Tibial nerve (tissue), 4 donors: ENCODE results near the gene DNMT3A. TPM values are rescaled to one million over a fixed set of nuclear protein-coding genes. Genes with fewer than 3 reads are reported as not detected.

ENCODE experiments used
- DNase-seq, 2 donors: peaks; one replicate each; pipeline ENCODE4 v3.0.0-alpha.2; 2019; ENCODE audit warnings: low spot score in 2 of 2
- H3K27ac ChIP-seq, 4 donors: fragments of 200-600 bp; sonication (generic) in 3 of 4; one replicate each; pipeline ENCODE4 v1.5.1; 2017 to 2019; ENCODE audit warnings: mild to moderate bottlenecking in 1 of 4
- H3K27me3 ChIP-seq, 2 donors: fragments of 200-600 bp; sonication (generic) in 1 of 2; one replicate each; pipeline versions ENCODE4 v1.5.1 to v1.6.0; 2017 to 2019
- H3K36me3 ChIP-seq, 3 donors: fragments of 200-600 bp; sonication (generic); one replicate each; pipeline ENCODE4 v1.5.1; 2018 to 2019
- H3K4me1 ChIP-seq, 4 donors: fragments of 200-600 bp; sonication (generic) in 3 of 4; one replicate each; pipeline ENCODE4 v1.5.1; 2017 to 2019
- H3K4me3 ChIP-seq, 4 donors: fragments of 200-600 bp; sonication (generic) in 3 of 4; one replicate each; pipeline ENCODE4 v1.5.1; 2017 to 2019; ENCODE audit warnings: mild to moderate bottlenecking in 1 of 4, moderate library complexity in 1 of 4
- H3K9me3 ChIP-seq, 4 donors: fragments of 200-600 bp; sonication (generic) in 3 of 4; one replicate each; pipeline ENCODE4 v1.5.1; 2017 to 2019
- CTCF ChIP-seq, 5 experiments: fragments of 200-600 bp in 3 of 5; fragments of 450-650 bp in 2 of 5; sonication (generic) in 3 of 5; IDR thresholded peaks; one replicate each; pipeline ENCODE4 v1.5.1; 2016 to 2019; ENCODE audit warnings: antibody characterized with exemption in 5 of 5, mild to moderate bottlenecking in 3 of 5, moderate library complexity in 2 of 5
- EP300 ChIP-seq, 2 donors: sonication (generic); formaldehyde crosslinking; IDR thresholded peaks; one replicate each; pipeline ENCODE4 v1.6.1; 2017; ENCODE audit warnings: antibody characterized with exemption in 2 of 2, mild to moderate bottlenecking in 1 of 2
- POLR2A ChIP-seq, 2 donors: fragments of 450-650 bp; IDR thresholded peaks; one replicate each; pipeline ENCODE4 v1.6.1; 2017; ENCODE audit warnings: antibody characterized with exemption in 2 of 2, mild to moderate bottlenecking in 2 of 2, moderate library complexity in 2 of 2
- WGBS, 2 donors: methylation state at CpG; one replicate each; pipeline ENCODE4 v1.1.5; 2018; 5-methylcytosine and 5-hydroxymethylcytosine counted together
- total RNA-seq, 4 donors: library from RNA; depleted of rRNA; stranded (reverse); fragments of >200 nt; gene quantifications; one replicate each; pipeline ENCODE4 v1.1.0, GENCODE V29; 2016

Gene DNMT3A
- total RNA-seq, 4 donors from 2014 or later, result 17.4 to 28.4 (median 25.0) TPM

GRCh38 chr2:25257032-25257552 lies 84.6 kb downstream of the DNMT3A start:
- H3K9me3 ChIP-seq, result no peaks in the 10 kb centered on the region
- TF ChIP-seq CTCF (IDR thresholded peaks at IDR 0.05), result no peak
- no peak for TF ChIP-seq EP300 (IDR thresholded peaks at IDR 0.05)
- no peak for TF ChIP-seq POLR2A (IDR thresholded peaks at IDR 0.05)
- H3K4me1 ChIP-seq, result peaks cover 0 to 28% (median 0%) of the 10 kb centered on the region in 4 donors
- H3K36me3 ChIP-seq, result peaks cover 0 to 43% (median 0%) of the 10 kb centered on the region in 3 donors
- H3K27me3 ChIP-seq, result no peaks in the 10 kb centered on the region
- no peak for DNase-seq
- no peak overlapping the region for H3K27ac ChIP-seq
- no peak overlapping the region for H3K4me3 ChIP-seq
- WGBS, 2 donors, result 37 to 51% methylated on average over 8 to 9 of the region's 9 CpGs

DNA sequence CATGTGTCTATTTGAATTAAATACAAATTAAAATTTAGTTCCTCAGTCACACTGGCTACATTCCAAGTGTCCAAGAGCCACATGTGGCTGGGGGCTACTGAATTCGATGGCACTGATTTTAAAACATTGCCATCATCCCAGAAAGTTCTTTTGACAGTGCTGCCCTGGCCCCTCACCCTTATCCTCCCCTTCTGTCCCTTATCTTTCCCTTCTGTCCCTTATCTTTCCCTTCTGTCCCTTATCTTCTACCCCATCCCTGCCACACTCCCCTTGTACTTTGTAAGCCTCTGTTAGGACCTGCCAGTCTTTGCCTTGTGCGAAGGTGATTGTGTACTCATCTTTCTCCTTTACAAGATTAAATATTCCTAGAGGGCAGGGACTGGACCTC lies 85.2 kb downstream of the DNMT3A start:
- H3K27ac ChIP-seq, result no peak overlapping the region
- WGBS, 2 donors, result 85 to 93% methylated on average over 2 of the region's 2 CpGs
- peaks cover 0 to 34% (median 4%) of the 10 kb centered on the region in 4 donors for H3K4me1 ChIP-seq
- DNase-seq, result no peak
- H3K9me3 ChIP-seq, result no peaks in the 10 kb centered on the region
- H3K4me3 ChIP-seq, result no peak overlapping the region
- H3K36me3 ChIP-seq, result peaks cover 0 to 43% (median 0%) of the 10 kb centered on the region in 3 donors
- no peak for TF ChIP-seq POLR2A (IDR thresholded peaks at IDR 0.05)
- no peak for TF ChIP-seq EP300 (IDR thresholded peaks at IDR 0.05)
- TF ChIP-seq CTCF (IDR thresholded peaks at IDR 0.05), result no peak
- no peaks in the 10 kb centered on the region for H3K27me3 ChIP-seq

DNA sequence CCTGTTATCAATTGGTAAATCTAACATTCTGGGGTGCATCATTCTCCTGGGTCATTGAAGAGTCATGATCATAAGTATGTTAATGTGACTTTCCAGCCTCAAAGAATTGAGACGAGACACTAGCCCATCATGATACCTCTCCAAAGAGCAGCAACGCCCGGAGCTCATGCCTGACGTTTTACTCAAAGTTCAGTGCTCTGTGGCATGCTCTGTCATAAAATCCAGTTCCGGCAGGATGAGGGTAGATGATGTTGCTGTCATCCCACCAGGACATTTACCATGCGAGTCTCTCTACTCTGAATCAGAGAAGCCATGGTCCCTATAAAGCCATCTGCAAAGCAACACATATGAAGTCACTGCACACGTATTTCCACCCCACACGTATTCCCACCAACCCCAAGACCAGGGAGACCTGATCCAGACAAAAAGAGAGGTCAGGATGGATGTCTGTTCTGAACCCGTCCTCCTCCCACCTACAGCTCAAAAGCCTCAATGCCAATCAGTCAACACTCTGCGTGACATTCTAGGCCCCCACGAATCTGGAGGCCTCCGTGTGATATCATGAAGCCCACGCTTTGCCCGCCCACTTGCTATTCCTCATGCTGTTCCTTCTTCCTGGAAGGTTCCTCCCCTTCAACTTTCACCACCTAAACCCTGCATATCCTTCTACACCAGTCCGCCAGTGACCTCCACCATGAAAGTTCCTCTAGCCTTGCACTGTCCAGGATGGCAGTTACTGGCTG lies 85.8 kb downstream of the DNMT3A start:
- 90 to 91% methylated on average over 15 of the region's 15 CpGs for WGBS, 2 donors
- DNase-seq, result no peak
- H3K27ac ChIP-seq, result no peak overlapping the region
- TF ChIP-seq CTCF (IDR thresholded peaks at IDR 0.05) (no peak), EP300 (IDR thresholded peaks at IDR 0.05) (no peak), POLR2A (IDR thresholded peaks at IDR 0.05) (no peak)
- peaks cover 0 to 40% (median 10%) of the 10 kb centered on the region in 4 donors for H3K4me1 ChIP-seq
- H3K9me3 ChIP-seq, result no peaks in the 10 kb centered on the region
- H3K27me3 ChIP-seq, result no peaks in the 10 kb centered on the region
- peaks cover 0 to 41% (median 0%) of the 10 kb centered on the region in 3 donors for H3K36me3 ChIP-seq
- no peak overlapping the region for H3K4me3 ChIP-seq

- Histone ChIP-seq H3K4me1 (peaks cover 0 to 45% (median 13%) of the 10 kb centered on the region in 4 donors), H3K27ac (no peak overlapping the region), H3K4me3 (no peak overlapping the region), H3K27me3 (no peaks in the 10 kb centered on the region), H3K9me3 (no peaks in the 10 kb centered on the region), H3K36me3 (peaks cover 0 to 34% (median 0%) of the 10 kb centered on the region in 3 donors)
- no peak for DNase-seq
- TF ChIP-seq CTCF (IDR thresholded peaks at IDR 0.05) (no peak), EP300 (IDR thresholded peaks at IDR 0.05) (no peak), POLR2A (IDR thresholded peaks at IDR 0.05) (no peak)
- 95% methylated on average over 1 of the region's 1 CpG for WGBS, 2 donors
Observed at GRCh38 chr2:25254961-25255360, 86.8 kb downstream of the DNMT3A start.

DNA sequence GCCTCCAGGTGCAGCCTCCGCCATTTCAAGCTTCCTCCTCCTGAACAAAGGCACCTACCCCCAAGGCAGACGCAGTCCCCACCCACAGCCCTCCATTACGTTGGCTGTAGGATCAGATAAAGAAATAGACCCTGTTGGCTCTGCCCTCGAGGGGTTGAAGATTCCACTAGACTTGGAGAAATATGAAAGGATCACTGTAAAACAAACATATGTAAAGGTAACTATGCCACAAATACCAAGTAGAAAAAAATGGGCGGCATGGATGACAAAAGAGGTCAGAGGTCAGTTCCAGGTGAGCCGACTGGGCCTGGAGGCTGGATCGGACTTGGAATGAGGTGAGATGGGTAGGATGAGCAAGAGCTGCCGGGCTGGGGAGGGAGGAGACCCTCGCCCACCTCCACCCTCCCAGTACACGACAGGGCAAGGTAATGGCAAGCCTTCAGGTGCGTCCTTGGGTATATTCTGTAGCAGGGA lies 88.5 kb downstream of the DNMT3A start:
- TF ChIP-seq EP300 (IDR thresholded peaks at IDR 0.05) (no peak), CTCF (IDR thresholded peaks at IDR 0.05) (no peak), POLR2A (IDR thresholded peaks at IDR 0.05) (no peak)
- Histone ChIP-seq H3K4me3 (peak overlapping the region in 3 of 4 donors; percentile 56 to 67 (median 64)), H3K36me3 (peaks cover 0 to 25% (median 0%) of the 10 kb centered on the region in 3 donors)

More for the DNA sequence above, 88.5 kb downstream of the DNMT3A start:
- Histone ChIP-seq H3K9me3 (no peaks in the 10 kb centered on the region), H3K27ac (peak overlapping the region in 3 of 4 donors; percentile 78 to 86 (median 79)), H3K4me1 (peaks cover 0 to 43% (median 13%) of the 10 kb centered on the region in 4 donors), H3K27me3 (no peaks in the 10 kb centered on the region)
- 73 to 78% methylated on average over 11 of the region's 11 CpGs for WGBS, 2 donors
- no peak for DNase-seq
